Renal cortex interstitium (tissue), 11 donors: ENCODE data around the gene SIGLEC1. TPM values are rescaled to one million over a fixed set of nuclear protein-coding genes. Genes with fewer than 3 reads are reported as not detected.

ENCODE experiments used
- DNase-seq, 11 donors: peaks; one replicate each; pipeline ENCODE4 v3.0.0-alpha.2; 2013; ENCODE audit warnings: low read depth in 9 of 11, low spot score in 4 of 11; ENCODE audit errors: extremely low read depth in 1 of 11
- polyA plus RNA-seq, 3 donors: library from polyadenylated mRNA; unstranded; fragments of 120-200 nt; gene quantifications; one replicate each; pipeline ENCODE4 v1.2.1, GENCODE V29; 2013; ENCODE audit not compliant: insufficient read length in 3 of 3

SIGLEC1 gene
- polyA plus RNA-seq, 3 donors, result 0.61 to 1.8 (median 1.4) TPM

GRCh38 chr20:3747471-3747870 lies 35.1 kb upstream of the SIGLEC1 start:
- DNase-seq, result no peak

- no peak for DNase-seq
Observed at GRCh38 chr20:3745686-3746173, 33.3 kb upstream of the SIGLEC1 start.

GRCh38 chr20:3744806-3745685 lies 32.6 kb upstream of the SIGLEC1 start:
- DNase-seq, result no peak

- DNase-seq, result no peak
Observed at GRCh38 chr20:3744037-3744436, 31.6 kb upstream of the SIGLEC1 start.

GRCh38 chr20:3743251-3743650 lies 30.9 kb upstream of the SIGLEC1 start:
- no peak for DNase-seq

GRCh38 chr20:3741836-3742458 lies 29.5 kb upstream of the SIGLEC1 start:
- DNase-seq, result peak in 1 of 11 donors; percentile 35

GRCh38 chr20:3740615-3741301 lies 28.4 kb upstream of the SIGLEC1 start:
- DNase-seq, result no peak

- no peak for DNase-seq
Observed at GRCh38 chr20:3739926-3740451, 27.6 kb upstream of the SIGLEC1 start.

GRCh38 chr20:3739054-3739925 lies 26.9 kb upstream of the SIGLEC1 start:
- no peak for DNase-seq

GRCh38 chr20:3738111-3739053 lies 26.0 kb upstream of the SIGLEC1 start:
- no peak for DNase-seq

- no peak for DNase-seq
Observed at GRCh38 chr20:3735768-3736167, 23.4 kb upstream of the SIGLEC1 start.

- no peak for DNase-seq
Observed at GRCh38 chr20:3734111-3734843, 21.9 kb upstream of the SIGLEC1 start.

GRCh38 chr20:3733119-3733995 lies 21.0 kb upstream of the SIGLEC1 start:
- DNase-seq, result no peak

- DNase-seq, result peak in 5 of 11 donors; percentile 55 to 66 (median 59)
Observed at GRCh38 chr20:3732327-3733118, 20.1 kb upstream of the SIGLEC1 start, which contains the start of gene HSPA12B. Gene HSPA12B (plus strand): TSS chr20:3732685. CDS start chr20:3738675, 5,990 bp downstream.

GRCh38 chr20:3731944-3732326 lies 19.5 kb upstream of the SIGLEC1 start:
- no peak for DNase-seq
